ENCODE results near the gene MYO10.

The MYO10 gene

GRCh38 chr5:16807547-16807864 lies 128.6 kb downstream of the MYO10 start:
- no peak for DNase-seq

DNA sequence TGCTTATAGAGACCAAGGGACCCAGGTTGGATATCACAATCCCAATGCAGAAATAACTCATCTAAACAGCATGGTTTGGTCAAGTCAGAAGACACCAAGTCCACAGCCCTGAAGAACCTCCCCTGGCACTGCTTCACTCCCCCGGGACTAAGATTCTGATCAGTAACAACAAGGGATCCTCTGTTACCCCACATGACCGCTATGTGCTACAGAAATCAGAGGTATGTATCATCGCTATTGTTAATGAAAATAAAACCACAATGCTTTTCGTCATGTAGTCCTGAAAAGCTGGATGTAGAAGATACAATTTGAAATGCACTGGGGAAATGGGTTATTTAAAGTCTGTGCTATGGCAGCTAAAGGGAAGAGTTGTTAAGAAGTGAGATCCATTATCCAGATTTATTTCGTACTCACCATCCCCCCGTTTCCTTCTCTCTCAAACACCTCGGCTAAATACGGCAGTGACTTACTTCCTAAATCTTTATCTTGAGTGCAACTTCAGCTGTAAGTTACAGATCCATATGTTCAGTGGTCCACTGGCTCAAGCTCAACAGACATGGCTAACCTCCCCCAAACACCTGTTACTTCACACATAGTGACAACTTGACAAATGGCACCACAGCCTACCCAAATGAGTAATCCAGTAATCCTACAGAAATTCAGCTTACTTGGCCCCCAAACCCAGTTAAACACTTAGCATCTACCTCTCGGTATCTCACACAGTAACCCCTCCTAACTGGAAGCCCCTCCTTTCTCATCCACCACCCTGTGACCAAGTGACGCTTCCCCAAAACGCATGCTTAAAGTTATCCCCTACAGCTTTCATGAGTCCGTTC lies 129.2 kb downstream of the MYO10 start:
- no peak for DNase-seq

DNA sequence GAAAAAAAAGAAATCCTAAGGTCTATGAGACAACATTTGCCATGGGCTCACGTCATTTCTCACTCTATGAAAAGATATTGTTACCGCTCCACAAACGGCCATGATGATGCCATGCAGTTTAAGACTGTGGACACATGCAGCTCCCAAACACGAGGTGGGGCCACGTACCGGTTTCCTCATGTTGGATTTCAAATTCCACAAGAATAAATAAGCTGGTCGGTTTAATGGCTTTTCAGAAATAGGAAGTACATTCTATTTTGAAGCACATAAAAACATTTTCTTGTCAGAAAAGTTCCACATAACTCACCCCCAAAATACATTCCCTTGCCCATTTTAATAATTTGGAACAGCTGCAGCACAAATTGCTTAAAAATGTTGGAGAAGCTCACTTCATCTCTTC lies 130.6 kb downstream of the MYO10 start:
- no peak for DNase-seq

DNA sequence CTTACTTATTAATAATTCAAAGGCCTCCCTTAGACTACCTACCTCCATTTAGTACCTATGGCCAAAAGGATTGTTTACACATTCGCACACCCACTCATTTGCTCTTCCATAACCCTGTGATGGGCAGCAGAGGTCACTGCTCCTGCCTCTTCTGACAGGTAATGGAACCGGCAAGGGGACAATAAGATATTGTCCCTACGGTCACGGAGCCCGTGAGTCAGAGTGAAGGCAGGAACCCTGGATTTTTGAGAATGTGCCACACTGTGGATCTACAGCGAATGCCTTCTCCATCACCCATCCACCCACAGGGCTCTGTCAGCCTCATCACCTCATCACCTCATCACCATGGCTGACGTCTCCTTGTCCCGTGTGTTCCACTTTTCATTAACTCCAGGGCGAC lies 132.3 kb downstream of the MYO10 start:
- DNase-seq, result no peak

- no peak for DNase-seq
Observed at GRCh38 chr5:16800477-16800876, 135.6 kb downstream of the MYO10 start.

GRCh38 chr5:16799796-16800195 lies 136.3 kb downstream of the MYO10 start:
- DNase-seq, result no peak

DNA sequence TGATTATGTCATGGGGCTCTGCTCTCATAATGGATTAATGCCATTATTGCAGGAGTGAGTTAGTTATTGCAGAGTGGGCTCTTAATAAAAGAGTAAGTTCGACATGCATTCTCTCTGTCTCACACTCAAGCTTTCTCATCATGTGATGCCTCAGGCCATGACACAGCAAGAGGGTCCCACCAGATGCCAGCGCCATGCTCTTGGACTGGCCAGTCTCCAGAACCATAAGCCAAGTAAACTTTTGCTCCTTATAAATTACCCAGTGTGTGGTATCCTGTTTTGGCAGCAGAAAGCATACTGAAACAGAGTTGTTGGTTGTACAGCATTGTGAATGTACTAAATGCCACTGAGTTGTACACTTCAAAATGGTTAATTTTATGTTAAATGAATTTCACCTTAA lies 138.1 kb downstream of the MYO10 start:
- DNase-seq, result no peak

DNA sequence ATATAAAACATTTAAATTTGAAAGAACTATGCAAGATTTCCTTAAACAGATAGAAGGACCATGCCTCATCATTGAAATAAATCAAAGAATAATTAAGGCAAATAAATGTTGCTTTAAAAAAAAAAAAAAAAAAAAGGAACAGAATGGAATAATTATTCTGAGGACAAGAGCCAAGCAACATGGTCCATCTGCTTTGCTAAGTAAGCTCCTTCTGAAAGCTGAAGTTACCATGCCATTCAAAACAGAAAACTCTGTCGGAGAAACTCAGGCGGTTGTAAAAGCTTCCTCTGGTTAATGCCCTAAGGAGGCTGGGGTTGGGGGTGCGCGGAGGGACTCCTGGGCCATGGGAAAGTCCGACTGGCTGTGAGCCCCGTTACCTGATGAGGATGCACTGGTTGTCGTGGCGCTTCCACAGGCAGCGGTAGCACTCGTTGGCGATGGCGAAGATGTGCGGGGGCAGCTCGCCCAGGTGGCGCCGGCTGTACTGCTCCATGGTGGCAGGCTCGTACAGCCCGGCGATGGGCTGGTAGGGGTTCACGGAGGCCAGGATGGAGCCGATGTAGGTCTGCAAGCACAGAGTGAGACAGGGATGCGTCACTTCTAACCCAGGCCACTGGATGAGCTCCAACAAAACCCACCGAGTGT lies 141.7 kb downstream of the MYO10 start:
- no peak for DNase-seq

GRCh38 chr5:16792598-16793275 lies 143.4 kb downstream of the MYO10 start:
- DNase-seq, result no peak

- no peak for DNase-seq
Observed at GRCh38 chr5:16791904-16792597, 144.0 kb downstream of the MYO10 start.

DNA sequence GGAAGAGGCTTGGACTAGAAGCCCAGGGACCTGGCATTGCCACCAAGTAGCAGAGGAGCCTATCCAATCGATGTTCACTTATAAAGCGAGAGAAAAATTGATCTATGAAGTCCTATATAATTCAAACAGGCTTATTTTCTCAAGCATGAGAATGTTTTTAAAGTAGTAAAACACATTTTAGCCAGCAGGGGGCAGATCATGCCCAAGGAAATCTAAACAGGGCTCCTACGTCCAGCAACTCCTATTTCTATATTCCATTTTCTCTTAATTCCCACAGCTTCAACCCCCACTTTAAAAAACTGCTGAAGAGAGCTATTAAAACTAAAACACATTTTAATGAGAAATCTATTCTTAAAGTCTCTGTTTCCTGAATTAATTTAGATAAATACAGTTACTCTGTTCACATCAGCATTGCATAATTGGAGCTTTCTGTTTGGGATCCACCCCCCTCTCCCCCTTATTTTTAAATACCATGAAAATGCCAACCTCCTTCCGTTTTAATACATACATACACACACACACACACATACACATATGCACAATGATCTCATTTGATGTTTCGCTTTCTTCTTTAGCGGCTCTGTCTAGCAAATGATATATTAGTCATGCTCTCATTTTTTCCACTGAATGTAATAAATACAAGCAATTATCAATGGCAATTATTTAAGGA lies 144.9 kb downstream of the MYO10 start:
- peak in 2 of 6 experiments; percentile 10 to 21 for DNase-seq

DNA sequence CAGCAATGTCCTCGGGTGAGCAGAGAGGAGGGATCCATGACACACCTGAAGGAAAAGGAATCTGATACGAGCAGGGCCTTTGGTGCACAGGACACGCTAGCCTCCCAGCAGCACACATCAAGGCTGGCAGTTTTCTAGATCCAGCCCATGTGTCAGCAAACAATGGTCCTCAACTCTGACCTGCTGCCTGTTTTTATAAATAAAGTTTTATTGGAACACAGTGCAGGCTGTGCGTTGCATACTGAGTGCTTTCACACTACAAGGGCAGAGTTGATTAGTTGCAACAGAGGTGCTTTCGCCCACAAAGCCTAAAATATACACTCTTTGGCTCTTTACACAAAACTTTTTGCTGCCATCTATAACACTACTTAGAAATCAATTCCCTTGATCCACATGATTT lies 147.1 kb downstream of the MYO10 start:
- no peak for DNase-seq

- no peak for DNase-seq
Observed at GRCh38 chr5:16787278-16787677, 148.8 kb downstream of the MYO10 start.

DNA sequence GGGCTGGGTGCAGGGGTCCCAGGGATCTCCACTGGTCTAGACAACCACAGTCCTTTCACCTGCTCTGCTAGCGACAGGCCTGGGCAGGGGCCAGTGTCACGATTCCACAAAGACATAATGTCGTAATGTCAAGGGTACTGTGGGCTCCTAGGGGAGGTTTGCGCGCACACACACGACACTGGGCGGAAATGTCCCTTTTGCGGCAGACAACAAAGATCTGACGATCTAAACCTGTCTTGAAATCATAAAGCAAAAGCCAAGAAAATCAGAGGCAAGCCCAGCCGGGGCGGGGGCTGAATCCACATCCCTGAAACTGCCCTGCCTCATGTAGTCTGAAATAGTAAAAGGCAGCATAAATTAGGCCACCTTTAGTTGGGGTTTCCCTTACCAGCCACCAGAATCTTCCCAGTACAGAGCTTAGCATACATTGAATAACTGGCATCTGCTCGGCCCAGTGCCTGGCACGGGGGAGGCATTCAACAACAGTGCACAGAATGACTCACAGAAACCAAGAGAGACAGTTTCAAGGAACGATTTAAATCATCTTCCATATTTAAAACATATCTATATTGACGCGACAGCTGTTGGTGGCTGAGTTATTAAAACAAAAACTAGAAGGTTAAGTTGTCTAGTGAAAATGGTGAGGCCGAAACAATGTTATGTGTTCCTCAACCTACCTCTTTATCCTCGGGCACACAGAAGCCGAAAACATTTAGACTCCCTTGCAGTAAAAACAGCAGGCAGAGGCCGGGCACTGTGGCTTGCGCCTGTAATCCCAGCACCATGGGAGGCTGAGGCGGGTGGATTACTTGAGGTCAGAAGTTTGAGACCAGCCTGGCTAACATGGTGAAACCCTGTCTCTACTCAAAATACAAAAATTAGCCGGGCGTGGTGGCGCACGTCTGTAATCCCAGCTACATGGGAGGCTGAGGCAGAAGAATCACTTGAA lies 151.0 kb downstream of the MYO10 start:
- DNase-seq, result no peak

DNA sequence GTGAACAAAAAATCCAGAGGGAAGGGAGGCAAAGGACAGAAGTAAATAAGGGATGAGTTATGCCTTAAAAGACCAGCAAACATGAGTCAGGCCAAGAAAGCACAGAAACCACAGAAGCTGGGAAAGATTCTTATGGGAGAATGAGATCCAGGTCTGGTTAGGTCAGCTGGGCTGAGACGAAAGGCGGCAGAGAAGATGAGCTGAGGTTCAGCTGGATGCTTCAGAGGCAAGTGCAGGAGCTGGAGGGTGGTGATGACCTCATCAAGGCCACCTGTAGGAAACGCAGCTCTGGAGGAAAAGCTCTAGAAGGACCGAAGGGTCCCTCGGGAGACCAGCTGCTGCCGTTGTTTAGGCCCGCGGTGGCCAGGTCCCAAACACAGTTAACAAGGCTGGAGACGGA lies 152.0 kb downstream of the MYO10 start:
- DNase-seq, result no peak

GRCh38 chr5:16781828-16782626 lies 154.1 kb downstream of the MYO10 start:
- DNase-seq, result no peak

DNA sequence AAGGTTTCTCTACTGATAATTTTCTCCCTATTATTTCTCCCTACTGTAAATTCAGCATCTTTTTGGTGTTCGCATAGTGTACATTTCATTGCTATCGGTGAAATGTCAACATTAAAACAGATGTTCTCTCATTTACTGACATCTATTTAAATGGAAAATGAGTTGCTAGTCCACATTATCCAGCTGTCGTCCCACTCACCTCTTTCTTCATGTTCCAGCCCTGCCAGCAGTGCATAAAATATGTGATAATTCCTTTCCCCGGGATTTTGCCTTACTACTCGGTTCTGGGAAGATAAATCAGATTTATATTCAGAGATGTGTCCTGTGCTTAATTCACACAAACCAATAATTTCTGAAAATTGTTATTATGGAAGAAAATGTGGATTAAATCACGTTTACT lies 155.8 kb downstream of the MYO10 start:
- DNase-seq, result no peak

DNA sequence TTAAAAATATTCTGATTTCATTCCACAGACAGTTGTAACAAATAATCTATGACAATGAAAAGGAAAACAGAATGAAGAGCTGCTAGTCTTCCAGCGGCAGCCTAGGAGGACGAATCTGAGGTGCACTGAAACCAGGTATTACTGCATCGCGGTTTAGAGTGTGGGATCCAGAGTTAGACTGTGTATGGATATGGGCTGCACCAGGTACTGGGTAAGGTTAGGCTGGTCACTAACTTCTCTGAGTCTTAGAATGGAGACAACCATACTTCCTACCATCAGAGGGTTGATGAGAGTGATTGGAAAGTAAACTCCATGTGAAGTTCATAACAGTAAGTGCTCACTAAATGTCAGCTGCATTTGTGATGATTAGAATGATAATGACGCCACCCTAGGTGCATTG lies 158.7 kb downstream of the MYO10 start:
- DNase-seq, result no peak

GRCh38 chr5:16776611-16777251 lies 159.4 kb downstream of the MYO10 start:
- DNase-seq, result no peak

GRCh38 chr5:16774806-16775205 lies 161.3 kb downstream of the MYO10 start:
- no peak for DNase-seq

Measured in stimulated activated naive CD4-positive, alpha-beta T cell (primary cell).